DMS 273 (cell line): ENCODE data around the gene TC2N.
A peak's percentile ranks its signal among the peaks of the same experiment; 100 is the strongest.
"Not testable (repeated sequence)": the region's sequence is repeated elsewhere in the genome, so short reads cannot be mapped to it uniquely, and the experiment has no call there.

Experiments
- DNase-seq: peaks from one replicate; lab custom pipeline; 2025; ENCODE audit not compliant: unreplicated experiment; lab: John Stamatoyannopoulos, UW

TC2N gene

GRCh38 chr14:91867316-91867988, at the start of gene TC2N:
Gene TC2N, minus strand, starts transcription at chr14:91867536. Its CDS starts 53,767 bp downstream, at chr14:91813769.
- DNase-seq = no peak

GRCh38 chr14:91912035-91912434, 44.7 kb upstream of the TC2N start:
- no peak for DNase-seq

DNA sequence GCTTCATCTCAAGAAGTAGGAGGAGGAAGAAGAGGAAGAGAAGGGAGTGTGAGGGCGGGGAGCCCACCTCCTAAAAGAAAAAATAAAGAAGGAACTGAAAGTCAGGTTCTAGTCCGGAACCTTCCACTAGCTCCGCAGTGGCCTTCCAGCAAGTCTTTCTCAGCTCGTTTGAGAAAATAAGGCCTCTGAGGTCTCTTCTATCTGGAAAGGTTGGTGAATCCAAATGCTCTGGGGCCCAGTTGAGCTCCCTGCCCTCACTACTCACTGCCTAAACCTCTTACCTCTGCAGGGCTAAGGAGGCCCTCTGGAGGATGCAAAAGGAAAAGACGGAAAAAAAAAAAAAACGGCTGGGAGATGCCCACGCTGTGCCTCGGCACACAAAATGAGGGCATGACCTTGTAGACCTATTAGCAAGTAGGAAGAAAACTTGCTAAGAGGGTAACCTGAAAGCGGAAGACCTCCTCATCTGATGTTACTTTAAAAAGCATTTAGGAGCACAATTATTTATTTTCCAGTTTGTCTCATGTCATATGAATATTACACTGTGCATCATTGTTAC, 44.2 kb upstream of the TC2N start:
- peak; percentile 74 for DNase-seq

GRCh38 chr14:91910196-91910595, 42.9 kb upstream of the TC2N start:
- DNase-seq = no peak

GRCh38 chr14:91906374-91906773, 39.0 kb upstream of the TC2N start:
- no peak for DNase-seq

- no peak for DNase-seq
These were observed 37.8 kb upstream of the TC2N start for GRCh38 chr14:91904956-91905645.

DNA sequence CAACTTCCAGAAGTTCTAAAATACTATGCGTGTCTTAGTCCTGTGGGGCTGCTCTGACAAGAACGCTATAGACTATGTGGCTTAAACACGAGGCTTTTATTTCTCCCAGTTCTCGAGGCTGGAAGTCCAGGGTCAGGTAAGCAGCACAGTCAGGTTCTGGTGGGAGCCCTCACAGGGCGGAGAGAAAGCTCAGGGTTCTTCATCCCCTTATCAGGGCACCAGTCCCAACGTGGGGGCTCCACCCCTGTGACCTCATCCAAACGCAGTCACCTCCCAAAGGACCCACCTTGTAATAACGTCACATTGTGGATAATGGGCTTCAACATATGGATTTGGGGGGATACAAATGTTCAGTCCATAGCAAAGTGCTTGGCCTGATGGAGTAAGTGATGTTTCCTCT, 37.1 kb upstream of the TC2N start:
- DNase-seq = no peak

- no peak for DNase-seq
These were observed 35.7 kb upstream of the TC2N start for GRCh38 chr14:91903070-91903469.

GRCh38 chr14:91902336-91902735, 35.0 kb upstream of the TC2N start:
- no peak for DNase-seq

DNA sequence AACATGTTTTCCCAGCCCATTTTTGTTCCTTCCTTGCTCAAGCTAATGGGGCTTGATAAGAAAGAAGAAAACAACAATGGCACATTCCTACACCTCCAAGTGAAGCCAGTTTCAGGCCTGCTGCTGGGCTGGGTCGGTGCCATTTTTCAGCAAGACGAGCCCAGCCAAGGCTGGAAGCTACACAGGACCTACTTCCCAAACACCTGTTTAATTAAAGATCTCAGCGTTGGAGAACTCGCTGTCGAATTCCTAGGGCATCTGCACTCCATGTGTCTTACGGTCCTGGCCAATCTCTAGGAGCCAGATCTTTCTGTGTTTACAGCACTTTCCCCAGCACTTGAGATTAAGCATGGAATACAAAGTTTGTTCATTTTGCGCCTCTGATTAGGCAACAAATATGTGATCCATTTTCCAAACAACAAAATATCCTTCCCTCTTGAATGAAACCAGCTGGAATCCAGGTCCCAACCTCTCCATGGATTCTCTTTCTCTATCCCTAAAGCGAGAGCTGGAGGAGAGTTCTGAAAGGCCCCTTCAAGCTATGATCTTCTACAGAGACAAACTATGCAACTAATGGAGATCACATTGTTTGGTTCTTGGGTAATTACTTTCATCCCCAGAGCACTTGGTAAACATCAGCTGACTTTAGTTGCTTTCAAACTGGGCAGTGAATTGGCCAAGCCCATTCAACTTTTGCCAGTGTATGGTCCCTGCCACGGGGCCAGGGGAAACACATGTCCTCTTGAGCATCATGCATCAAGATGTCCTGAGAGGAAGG, 34.3 kb upstream of the TC2N start:
- no peak for DNase-seq

DNA sequence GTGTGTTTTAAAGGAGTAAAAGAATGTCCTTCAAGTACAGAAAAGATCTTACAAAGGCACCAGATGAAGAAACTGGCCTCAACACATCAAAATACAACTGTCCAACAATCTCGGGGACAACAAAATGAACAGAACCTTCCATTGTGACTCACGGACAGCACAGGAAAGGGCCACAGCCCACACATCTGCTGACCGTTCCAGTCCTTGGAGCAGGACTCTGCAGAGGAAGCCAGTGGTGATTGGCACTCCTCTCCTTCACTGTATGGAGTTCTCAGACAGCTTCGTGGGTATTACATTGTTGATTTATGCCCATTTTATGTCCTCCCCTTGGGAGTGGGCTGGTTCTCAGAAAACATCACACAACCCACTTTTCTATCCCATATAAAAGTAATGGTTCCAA, 32.5 kb upstream of the TC2N start:
- no peak for DNase-seq

GRCh38 chr14:91899213-91899612, 31.9 kb upstream of the TC2N start:
- DNase-seq = peak; percentile 17

DNA sequence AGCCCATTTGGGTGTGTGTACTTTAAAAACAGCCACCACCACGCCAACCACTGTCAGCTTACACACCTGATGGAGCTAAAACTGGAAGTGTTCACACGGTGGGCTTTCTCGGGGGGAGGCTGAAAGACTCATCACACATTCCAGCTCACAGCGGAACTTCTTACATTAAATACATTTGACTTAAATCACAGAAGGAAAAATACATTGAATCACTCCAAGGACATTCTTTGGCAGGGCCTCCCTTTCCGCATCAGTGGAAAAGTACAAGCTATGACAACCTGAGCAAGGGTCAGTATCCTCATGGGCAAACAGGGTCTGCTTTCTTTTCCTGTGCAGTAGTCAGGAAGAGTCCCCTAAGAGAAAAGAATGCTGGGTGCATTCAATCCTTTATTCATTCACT, 31.0 kb upstream of the TC2N start:
- no peak for DNase-seq

GRCh38 chr14:91897716-91898115, 30.4 kb upstream of the TC2N start:
- DNase-seq = not testable (repeated sequence)

- no peak for DNase-seq
These were observed 29.9 kb upstream of the TC2N start for GRCh38 chr14:91897106-91897701.

DNA sequence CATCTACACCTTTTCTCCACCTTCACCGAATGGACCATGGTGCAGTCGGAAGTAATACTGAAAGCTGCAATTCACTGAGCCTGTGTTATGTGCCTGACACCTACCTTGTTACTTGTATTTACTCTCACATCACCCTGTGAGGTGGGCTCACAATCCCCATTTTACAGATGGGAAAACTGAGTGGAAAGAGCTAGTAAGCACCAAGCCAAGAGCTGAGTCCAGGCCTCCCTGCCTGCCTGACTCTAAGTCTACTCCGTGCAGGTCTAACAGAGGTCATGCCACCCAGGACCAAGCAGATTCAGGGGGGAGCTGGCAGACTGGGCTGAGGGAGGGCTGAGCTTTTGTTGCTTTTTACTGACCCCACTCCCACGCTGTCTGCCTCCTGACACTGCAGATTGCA, 29.1 kb upstream of the TC2N start:
- DNase-seq = no peak

- DNase-seq = no peak
These were observed 26.3 kb upstream of the TC2N start for GRCh38 chr14:91893669-91894068.

DNA sequence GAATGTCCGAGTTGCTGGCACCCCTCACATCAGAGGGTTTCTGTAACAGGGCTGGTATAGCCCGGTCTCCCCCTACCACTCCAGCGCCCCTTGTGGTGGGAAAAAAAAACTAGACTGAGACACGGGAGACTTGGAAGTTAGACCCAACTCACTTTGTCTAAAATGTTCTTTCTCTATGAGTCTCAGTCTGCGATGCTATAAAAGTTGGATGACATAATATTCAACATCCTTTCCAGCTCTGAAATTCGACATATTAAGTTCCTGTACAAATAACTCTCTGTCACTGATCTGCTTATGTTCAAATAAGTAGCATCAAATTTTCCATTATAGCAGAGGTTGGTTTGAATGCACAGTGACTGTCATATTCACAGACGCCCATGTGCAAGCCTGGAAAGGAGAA, 25.7 kb upstream of the TC2N start:
- DNase-seq = peak; percentile 78

DNA sequence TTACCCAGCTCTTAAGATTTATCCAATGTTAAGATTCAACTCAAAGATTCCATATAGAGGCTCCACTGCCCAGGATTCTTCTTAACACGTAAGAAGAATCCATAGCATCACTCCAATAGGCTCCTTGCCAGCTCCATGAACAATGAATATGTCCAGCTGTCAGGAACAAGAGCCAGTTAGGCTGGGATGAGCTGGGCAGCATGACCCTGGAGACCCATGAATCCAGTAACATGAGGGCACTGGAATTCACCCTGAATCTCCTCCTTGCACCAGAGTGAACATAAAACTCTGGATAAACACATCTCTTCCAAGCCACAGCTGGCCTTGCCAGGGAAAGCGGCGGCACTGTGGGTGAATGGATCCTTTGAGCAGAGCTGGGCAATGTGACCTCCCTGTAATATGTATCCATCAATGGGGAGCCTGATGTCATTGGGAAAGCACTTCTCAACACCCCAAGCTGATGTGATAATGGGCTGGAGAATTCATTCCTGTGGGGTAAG, 24.4 kb upstream of the TC2N start:
- no peak for DNase-seq

- DNase-seq = no peak
These were observed 23.8 kb upstream of the TC2N start for GRCh38 chr14:91891101-91891500.

- DNase-seq = no peak
These were observed 23.0 kb upstream of the TC2N start for GRCh38 chr14:91890291-91890749.
